OCI-LY3 (cell line): ENCODE data around the gene SLC22A5.

ENCODE experiments used
- H2AFZ ChIP-seq: fragments of 200-600, 300-600 bp; shearing (Covaris generic); 2 replicates; pipeline ENCODE4 v1.6.0; 2014; ENCODE audit warnings: antibody characterized with exemption, low read depth, low read length
- H3K27ac ChIP-seq: fragments of 200-600, 300-600 bp; sonication (generic); 2 replicates; pipeline ENCODE4 v1.5.1; 2014; ENCODE audit warnings: mild to moderate bottlenecking, low read length, moderate library complexity, mixed read lengths
- H3K27me3 ChIP-seq: fragments of 200-600, 300-600 bp; sonication (generic); 2 replicates; pipeline ENCODE4 v1.6.1; 2014; ENCODE audit warnings: low read depth, low read length, mixed read lengths
- H3K36me3 ChIP-seq: fragments of 200-600, 300-600 bp; sonication (generic); replicated peaks from 2 replicates; pipeline ENCODE3; 2014; ENCODE audit warnings: low read depth, low read length, mixed read lengths
- H3K4me1 ChIP-seq: fragments of 300-600, 200-600 bp; sonication (generic); 2 replicates; pipeline ENCODE4 v1.6.1; 2014; ENCODE audit warnings: low read length, mixed read lengths
- H3K4me2 ChIP-seq: fragments of 200-600, 300-600 bp; sonication (generic); 2 replicates; pipeline ENCODE4 v1.6.1; 2014; ENCODE audit warnings: low read length, mixed read lengths
- H3K4me3 ChIP-seq: fragments of 300-600, 200-600 bp; sonication (generic); 2 replicates; pipeline ENCODE4 v1.5.1; 2014; ENCODE audit warnings: antibody characterized with exemption, mild to moderate bottlenecking, low read length, moderate library complexity
- H3K79me2 ChIP-seq: fragments of 300-600, 200-600 bp; shearing (Covaris generic); 2 replicates; pipeline ENCODE4 v1.6.1; 2014; ENCODE audit warnings: mild to moderate bottlenecking, low read length, mixed read lengths
- H3K9ac ChIP-seq: fragments of 300-600, 200-600 bp; shearing (Covaris generic); 2 replicates; pipeline ENCODE4 v1.6.0; 2014; ENCODE audit warnings: mild to moderate bottlenecking, low read length, moderate library complexity
- H3K9me3 ChIP-seq: fragments of 200-600, 300-600 bp; shearing (Covaris generic); 2 replicates; pipeline ENCODE4 v1.6.1; 2014; ENCODE audit warnings: low read length, mixed read lengths; ENCODE audit not compliant: insufficient read depth
- H4K20me1 ChIP-seq: fragments of 200-600, 300-600 bp; sonication (generic); 2 replicates; pipeline ENCODE4 v1.6.1; 2016; ENCODE audit warnings: low read length, mixed read lengths; ENCODE audit not compliant: insufficient read depth
- EZH2phosphoT487 ChIP-seq: fragments of 200-600 bp; shearing (Covaris generic); IDR thresholded peaks from 2 replicates; pipeline ENCODE4 v1.6.1; 2018; ENCODE audit warnings: antibody characterized with exemption, mixed run types, low read depth
- TF ChIP-seq, protein P1 (sequence below): fragments of 200-600, 300-600 bp; sonication (generic); IDR thresholded peaks from 2 replicates; pipeline ENCODE4 v1.5.1; 2014; ENCODE audit warnings: antibody characterized with exemption, low read length, low read depth

The SLC22A5 gene

GRCh38 chr5:132384506-132385050, 15.1 kb downstream of the SLC22A5 start:
- H3K36me3 ChIP-seq: no peaks in the 10 kb centered on the region
- TF ChIP-seq EZH2phosphoT487: no peak
- TF ChIP-seq, protein P1, sequence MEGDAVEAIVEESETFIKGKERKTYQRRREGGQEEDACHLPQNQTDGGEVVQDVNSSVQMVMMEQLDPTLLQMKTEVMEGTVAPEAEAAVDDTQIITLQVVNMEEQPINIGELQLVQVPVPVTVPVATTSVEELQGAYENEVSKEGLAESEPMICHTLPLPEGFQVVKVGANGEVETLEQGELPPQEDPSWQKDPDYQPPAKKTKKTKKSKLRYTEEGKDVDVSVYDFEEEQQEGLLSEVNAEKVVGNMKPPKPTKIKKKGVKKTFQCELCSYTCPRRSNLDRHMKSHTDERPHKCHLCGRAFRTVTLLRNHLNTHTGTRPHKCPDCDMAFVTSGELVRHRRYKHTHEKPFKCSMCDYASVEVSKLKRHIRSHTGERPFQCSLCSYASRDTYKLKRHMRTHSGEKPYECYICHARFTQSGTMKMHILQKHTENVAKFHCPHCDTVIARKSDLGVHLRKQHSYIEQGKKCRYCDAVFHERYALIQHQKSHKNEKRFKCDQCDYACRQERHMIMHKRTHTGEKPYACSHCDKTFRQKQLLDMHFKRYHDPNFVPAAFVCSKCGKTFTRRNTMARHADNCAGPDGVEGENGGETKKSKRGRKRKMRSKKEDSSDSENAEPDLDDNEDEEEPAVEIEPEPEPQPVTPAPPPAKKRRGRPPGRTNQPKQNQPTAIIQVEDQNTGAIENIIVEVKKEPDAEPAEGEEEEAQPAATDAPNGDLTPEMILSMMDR: no peak
- no peaks in the 10 kb centered on the region for H3K9me3 ChIP-seq
- no peak overlapping the region for H3K4me3 ChIP-seq
- H3K9ac ChIP-seq: no peak overlapping the region
- no peaks in the 10 kb centered on the region for H3K79me2 ChIP-seq
- no peak overlapping the region for H3K27ac ChIP-seq
- no peak overlapping the region for H2AFZ ChIP-seq
- peaks cover 23% of the 10 kb centered on the region for H3K4me1 ChIP-seq
- H4K20me1 ChIP-seq: no peaks in the 10 kb centered on the region
- H3K4me2 ChIP-seq: no peak overlapping the region
- H3K27me3 ChIP-seq: no peaks in the 10 kb centered on the region

GRCh38 chr5:132385326-132386105, 16.0 kb downstream of the SLC22A5 start:
- peaks cover 23% of the 10 kb centered on the region for H3K4me1 ChIP-seq
- TF ChIP-seq EZH2phosphoT487: no peak
- TF ChIP-seq, protein P1: peak; percentile 67
- no peak overlapping the region for H3K4me2 ChIP-seq
- no peak overlapping the region for H3K27ac ChIP-seq
- H4K20me1 ChIP-seq: no peaks in the 10 kb centered on the region
- no peak overlapping the region for H2AFZ ChIP-seq
- no peaks in the 10 kb centered on the region for H3K27me3 ChIP-seq
- no peak overlapping the region for H3K4me3 ChIP-seq
- H3K9ac ChIP-seq: no peak overlapping the region
- H3K36me3 ChIP-seq: no peaks in the 10 kb centered on the region
- no peaks in the 10 kb centered on the region for H3K79me2 ChIP-seq
- no peaks in the 10 kb centered on the region for H3K9me3 ChIP-seq

GRCh38 chr5:132386644-132387286, 17.3 kb downstream of the SLC22A5 start:
- Histone ChIP-seq H3K27me3 (no peaks in the 10 kb centered on the region), H3K4me1 (peaks cover 23% of the 10 kb centered on the region), H2AFZ (0 out of 2 replicates have a peak overlapping the region, but pooled peaks have one; percentile 44), H3K4me3 (no peak overlapping the region), H3K79me2 (no peaks in the 10 kb centered on the region), H4K20me1 (no peaks in the 10 kb centered on the region), H3K9me3 (no peaks in the 10 kb centered on the region), H3K27ac (peak overlapping the region; percentile 5; the same call in 1 of the 2 replicates), H3K9ac (peak overlapping the region; percentile 36; the same call in 1 of the 2 replicates), H3K4me2 (peak overlapping the region; percentile 43), H3K36me3 (no peaks in the 10 kb centered on the region)
- TF ChIP-seq, protein P1: peak; percentile 81
- no peak for TF ChIP-seq EZH2phosphoT487

GRCh38 chr5:132387640-132388117, 18.2 kb downstream of the SLC22A5 start:
- no peak overlapping the region for H2AFZ ChIP-seq
- no peaks in the 10 kb centered on the region for H3K36me3 ChIP-seq
- no peaks in the 10 kb centered on the region for H3K27me3 ChIP-seq
- H3K4me2 ChIP-seq: peak overlapping the region; percentile 43
- TF ChIP-seq, protein P1: no peak
- TF ChIP-seq EZH2phosphoT487: no peak
- no peaks in the 10 kb centered on the region for H4K20me1 ChIP-seq
- H3K27ac ChIP-seq: no peak overlapping the region
- H3K79me2 ChIP-seq: no peaks in the 10 kb centered on the region
- H3K9me3 ChIP-seq: no peaks in the 10 kb centered on the region
- peaks cover 23% of the 10 kb centered on the region for H3K4me1 ChIP-seq
- peak overlapping the region; percentile 5; the same call in 1 of the 2 replicates for H3K4me3 ChIP-seq
- 0 out of 2 replicates have a peak overlapping the region, but pooled peaks have one; percentile 11 for H3K9ac ChIP-seq
